ENCODE data around the gene ZBTB20.

Gene ZBTB20

DNA sequence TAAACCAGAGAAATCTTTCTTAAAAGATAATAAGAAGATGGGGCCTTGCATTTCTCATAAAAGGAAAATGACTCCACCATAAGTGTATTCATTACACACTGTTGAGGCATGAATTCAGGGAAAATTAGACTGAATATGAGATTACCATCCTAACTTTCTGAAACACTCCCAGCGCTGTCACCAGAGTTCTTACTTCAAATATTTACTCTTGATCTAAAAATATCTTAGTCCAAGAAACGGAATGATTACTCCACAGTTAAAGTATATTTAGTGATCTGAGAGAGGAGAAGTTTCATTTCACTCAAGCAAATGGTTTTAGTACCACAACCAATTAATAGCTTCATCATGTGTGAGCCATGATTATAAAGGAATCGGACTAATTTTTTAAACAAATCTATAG, 300.3 kb downstream of the ZBTB20 start:
- DNase-seq (ENCODE audit: low read depth in 1 of 2, low spot score in 1 of 2), result no peak
- TF ChIP-seq SPI1 (IDR thresholded peaks at IDR 0.05; ENCODE audit: borderline replicate concordance, low read depth) (no peak), POLR2AphosphoS5 (IDR thresholded peaks at IDR 0.05; ENCODE audit: low read depth) (no peak), CTCF (IDR thresholded peaks at IDR 0.05; ENCODE audit: insufficient read depth, low read length) (no peak), GABPA (IDR thresholded peaks at IDR 0.05; ENCODE audit: low read depth) (no peak)
- H3K27me3 ChIP-seq (ENCODE audit: insufficient read depth, poor library complexity, severe bottlenecking), result no peaks in the 10 kb centered on the region
- no peak overlapping the region for H3K27ac ChIP-seq (replicated peaks)
- H3K4me3 ChIP-seq (replicated peaks; ENCODE audit: insufficient read depth, low read length), result no peak overlapping the region

DNA sequence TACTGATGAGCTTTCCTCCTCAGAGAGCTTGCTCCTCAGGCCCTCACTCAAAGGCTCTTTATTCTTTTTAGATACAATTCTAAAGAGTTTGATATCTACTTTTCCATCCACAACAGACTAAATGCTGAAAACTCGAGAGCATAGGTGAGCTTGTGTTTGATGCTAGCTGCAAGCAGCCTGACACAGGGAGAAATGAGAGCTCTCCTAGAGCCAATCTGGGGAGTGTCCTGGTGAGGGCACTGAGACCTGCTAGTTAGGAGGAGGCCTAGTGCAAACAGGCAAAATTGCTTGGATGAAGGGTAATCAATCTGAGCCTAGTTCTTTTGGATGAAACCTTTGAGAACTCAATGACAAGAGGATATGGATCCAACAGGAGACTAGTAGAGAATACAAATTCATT, 300.8 kb downstream of the ZBTB20 start:
- Histone ChIP-seq H3K27ac (replicated peaks) (no peak overlapping the region), H3K4me3 (replicated peaks; ENCODE audit: insufficient read depth, low read length) (no peak overlapping the region), H3K27me3 (ENCODE audit: insufficient read depth, poor library complexity, severe bottlenecking) (no peaks in the 10 kb centered on the region)
- DNase-seq (ENCODE audit: low read depth in 1 of 2, low spot score in 1 of 2), result no peak
- TF ChIP-seq GABPA (IDR thresholded peaks at IDR 0.05; ENCODE audit: low read depth), result no peak

- DNase-seq (ENCODE audit: low read depth in 1 of 2, low spot score in 1 of 2), result no peak
- Histone ChIP-seq H3K27ac (replicated peaks) (no peak overlapping the region), H3K4me3 (replicated peaks; ENCODE audit: insufficient read depth, low read length) (no peak overlapping the region), H3K27me3 (ENCODE audit: insufficient read depth, poor library complexity, severe bottlenecking) (no peaks in the 10 kb centered on the region)
- TF ChIP-seq SPI1 (IDR thresholded peaks at IDR 0.05; ENCODE audit: borderline replicate concordance, low read depth), result no peak
- TF ChIP-seq GABPA (IDR thresholded peaks at IDR 0.05; ENCODE audit: low read depth), result no peak
- no peak for TF ChIP-seq CTCF (IDR thresholded peaks at IDR 0.05; ENCODE audit: insufficient read depth, low read length)
- TF ChIP-seq REST (IDR thresholded peaks at IDR 0.05; ENCODE audit: insufficient replicate concordance, low read depth), result no peak
- no peak for TF ChIP-seq POLR2AphosphoS5 (IDR thresholded peaks at IDR 0.05; ENCODE audit: low read depth)
Observed at GRCh38 chr3:114841515-114841914, 305.6 kb downstream of the ZBTB20 start.

- DNase-seq (ENCODE audit: low read depth in 1 of 2, low spot score in 1 of 2), result no peak
- TF ChIP-seq POLR2AphosphoS5 (IDR thresholded peaks at IDR 0.05; ENCODE audit: low read depth) (no peak), SPI1 (IDR thresholded peaks at IDR 0.05; ENCODE audit: borderline replicate concordance, low read depth) (no peak), GABPA (IDR thresholded peaks at IDR 0.05; ENCODE audit: low read depth) (no peak), REST (IDR thresholded peaks at IDR 0.05; ENCODE audit: insufficient replicate concordance, low read depth) (no peak), CTCF (IDR thresholded peaks at IDR 0.05; ENCODE audit: insufficient read depth, low read length) (no peak)
- H3K27me3 ChIP-seq (ENCODE audit: insufficient read depth, poor library complexity, severe bottlenecking), result no peaks in the 10 kb centered on the region
- H3K4me3 ChIP-seq (replicated peaks; ENCODE audit: insufficient read depth, low read length), result no peak overlapping the region
- H3K27ac ChIP-seq (replicated peaks), result no peak overlapping the region
Observed at GRCh38 chr3:114839476-114839875, 307.6 kb downstream of the ZBTB20 start.
